Amniotic epithelial cell (primary cell): Measurements from ENCODE around the gene STMP1.
A peak's percentile ranks its signal among the peaks of the same experiment; 100 is the strongest.

Source experiments
- DNase-seq: peaks from one replicate; pipeline ENCODE4 v3.0.0-alpha.2; 2010; ENCODE audit warnings: low read depth

The STMP1 gene

DNA sequence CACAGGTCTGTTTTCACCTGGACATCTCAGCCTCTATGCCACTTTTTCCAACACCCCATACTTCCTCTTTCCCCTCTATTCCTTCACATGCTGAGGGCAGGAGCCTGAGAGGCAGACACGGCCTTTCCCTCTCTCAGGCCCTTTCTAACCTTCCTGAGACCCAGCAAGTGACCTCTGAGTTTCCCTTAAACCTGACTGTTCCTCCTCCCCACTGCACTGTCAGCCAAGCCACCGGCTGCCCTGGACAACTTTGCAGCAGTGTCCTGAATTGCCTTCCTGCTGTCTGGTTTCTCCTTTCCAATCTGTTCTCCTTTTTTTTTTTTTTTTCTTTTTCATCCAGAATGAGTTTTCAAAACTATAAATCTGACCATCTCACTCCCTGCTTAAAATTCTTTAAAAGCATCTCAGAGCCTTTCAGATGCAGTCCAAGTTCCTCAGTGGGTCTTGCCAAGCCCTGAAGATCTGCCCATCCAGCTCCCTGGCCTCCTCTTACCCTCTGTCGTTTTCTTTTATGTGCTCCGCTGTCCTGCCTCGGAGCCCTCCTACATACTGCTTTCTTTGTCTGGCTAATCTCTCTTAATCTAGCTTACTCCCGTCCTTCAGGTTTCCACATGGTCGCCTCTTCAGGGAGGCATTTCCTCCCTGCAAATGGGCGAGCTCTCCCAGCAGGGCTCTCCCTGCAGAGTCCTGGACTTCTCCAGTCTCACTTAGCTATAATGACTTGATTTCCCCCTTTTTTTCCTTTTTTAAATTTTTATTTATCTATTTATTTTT lies 35.1 kb downstream of the STMP1 start:
- DNase-seq = no peak

DNA sequence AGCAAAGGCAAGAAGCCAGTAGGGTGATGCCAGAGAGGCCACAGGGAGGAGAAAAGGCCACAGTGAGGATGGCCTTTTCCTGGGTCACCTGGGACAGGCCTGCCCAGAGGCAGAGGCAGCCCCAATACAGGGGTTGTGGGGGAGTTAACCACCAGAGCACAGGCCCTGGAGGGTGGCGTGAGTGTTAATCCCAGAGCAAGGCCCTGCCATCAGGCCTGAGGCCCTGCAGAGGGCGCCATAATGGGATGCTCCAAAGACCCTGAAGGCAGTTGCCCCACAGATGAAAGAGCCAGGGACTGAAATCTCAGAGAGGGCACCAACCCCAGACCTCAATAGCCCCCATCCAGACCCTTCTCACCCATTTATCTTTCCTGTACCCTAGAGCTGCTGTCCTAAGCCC lies 41.8 kb downstream of the STMP1 start:
- no peak for DNase-seq

DNA sequence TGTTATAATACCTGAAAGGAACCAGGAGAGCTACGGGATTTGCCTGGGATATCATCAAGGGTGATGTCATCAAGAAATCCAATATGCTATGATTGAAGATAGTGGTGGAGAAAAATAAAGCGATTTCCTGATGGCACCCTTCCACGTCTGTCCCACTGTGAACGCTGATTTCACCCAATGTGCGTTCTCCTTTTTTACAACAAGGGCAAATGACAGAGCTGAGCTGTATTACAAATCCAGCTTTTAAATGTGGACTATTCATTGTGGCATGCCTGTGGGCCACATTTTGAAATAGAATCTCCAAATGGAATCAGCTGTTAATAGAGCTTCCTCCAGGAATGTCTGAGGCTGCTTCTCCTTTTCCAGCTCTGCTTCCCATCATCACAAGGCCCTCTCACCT lies 42.4 kb downstream of the STMP1 start:
- DNase-seq = no peak

DNA sequence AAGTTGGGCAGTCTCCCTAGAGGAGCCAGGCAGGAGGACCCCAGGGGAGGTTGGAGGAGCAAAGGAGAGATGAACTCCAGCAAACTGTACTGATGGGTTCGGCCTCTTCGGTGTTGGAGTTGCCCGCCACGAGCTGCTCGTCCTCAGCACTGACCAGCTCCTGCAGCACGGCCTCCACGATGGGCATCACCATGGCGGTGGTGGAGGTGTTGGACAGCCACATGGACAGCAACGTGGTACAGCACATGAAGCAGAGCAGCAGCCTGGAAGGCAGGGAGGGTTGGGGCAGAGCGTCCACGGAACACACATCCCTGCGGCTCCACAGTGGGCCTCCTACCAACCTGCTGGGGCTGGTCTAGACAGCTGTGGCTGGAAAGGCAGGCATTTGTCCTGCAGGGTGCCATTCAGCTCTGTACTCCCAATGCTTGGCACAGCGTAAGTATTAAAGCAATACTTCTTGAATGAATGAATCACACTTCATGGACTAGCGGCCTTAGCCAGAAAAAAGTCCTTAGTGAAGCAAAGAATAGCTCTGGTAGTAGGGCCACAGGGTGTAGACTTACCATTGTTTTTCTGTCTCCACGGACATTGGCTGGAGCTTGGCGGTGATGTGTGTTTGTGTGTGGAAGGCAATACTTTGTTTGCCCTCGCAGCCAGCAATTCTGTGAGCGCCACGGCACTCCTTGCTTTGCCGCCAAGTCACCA lies 43.9 kb downstream of the STMP1 start:
- DNase-seq = no peak

DNA sequence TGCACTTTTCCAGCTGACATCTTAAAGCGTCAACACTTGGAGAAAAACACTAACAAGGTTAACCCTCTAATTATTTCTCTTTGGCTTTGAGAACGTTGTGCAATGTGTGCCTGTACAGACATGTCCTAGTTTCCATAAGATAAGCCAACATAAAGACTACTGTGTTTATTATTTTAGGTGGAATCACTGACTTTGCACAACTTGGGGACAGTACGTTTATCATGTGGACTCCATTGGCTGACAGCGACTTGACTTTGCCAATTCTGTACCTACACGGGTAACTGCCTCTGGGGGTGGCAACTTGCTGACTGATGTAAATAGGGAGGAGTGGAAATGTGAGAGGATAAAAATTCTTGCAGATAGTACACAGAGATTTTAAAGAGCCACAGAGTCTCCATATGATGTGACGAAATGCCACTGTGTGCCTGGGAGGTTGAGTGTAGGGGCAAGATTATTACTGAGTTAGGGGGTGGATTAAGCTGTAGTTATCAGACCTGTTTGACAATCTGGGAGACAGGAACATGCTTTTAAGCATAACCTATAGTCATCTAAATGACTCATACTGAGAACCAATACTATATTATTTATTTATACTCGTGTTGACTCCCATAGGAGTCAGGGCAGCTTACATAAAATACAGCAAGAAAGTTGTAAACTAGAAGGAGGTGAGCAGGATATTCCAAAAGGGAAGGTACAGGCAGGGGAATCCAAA lies 44.7 kb downstream of the STMP1 start:
- DNase-seq = no peak

DNA sequence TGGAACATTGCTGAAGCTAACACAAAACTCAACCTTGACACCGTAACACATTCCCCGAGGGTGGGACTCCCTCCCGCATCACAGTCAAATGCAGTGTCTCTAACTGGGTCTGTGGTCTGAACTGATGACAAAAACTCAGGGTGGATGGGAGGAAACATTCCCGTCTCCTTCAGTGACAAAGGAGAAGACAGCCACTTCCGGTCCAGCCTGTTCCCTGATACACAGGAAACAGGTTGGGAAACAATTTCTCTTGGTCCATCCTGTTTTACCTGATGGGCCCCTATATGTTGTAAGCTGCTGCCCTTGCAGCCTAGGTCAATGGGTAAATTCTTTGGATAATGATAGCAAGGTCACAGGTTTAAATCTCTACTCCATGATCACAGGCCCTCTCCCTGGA lies 45.3 kb downstream of the STMP1 start:
- DNase-seq = no peak

DNA sequence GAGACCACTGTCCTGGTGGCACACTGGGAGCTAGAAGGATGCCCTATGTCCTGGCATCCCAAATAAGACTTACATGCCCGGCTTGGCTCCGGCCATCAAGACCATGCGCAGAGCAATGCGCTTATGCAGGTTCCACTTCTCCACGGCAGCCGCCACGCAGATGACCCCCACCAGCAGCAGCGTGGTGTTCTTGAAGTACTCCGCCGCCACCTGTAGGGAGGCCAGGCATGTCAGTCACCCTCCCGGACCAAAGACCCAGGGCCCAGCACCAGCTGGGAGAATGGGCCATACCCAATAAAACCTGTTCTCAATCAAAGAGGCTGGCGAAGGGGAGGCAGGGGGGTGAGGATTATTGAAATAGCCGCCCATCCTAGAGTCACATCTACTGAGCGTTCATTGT lies 45.7 kb downstream of the STMP1 start:
- DNase-seq = no peak

DNA sequence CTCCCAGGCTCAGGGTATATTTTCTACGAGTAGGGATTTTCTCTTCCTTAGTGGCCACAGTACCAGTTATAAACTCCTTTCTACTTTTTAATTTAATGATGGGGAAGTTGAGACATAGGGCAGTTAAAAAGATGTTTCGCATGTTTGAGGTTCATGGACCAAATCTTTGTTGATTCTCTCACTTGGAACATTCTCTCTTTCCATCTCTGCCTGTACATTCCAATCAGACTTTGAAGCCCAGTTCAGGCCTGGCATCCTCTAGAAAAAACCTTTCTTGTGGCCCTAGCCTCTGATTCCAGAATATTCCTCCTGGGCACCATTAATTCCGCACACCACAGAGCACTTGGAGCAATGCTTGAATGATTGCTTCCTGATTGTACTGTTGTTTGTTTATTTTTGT lies 47.2 kb downstream of the STMP1 start:
- DNase-seq = no peak

DNA sequence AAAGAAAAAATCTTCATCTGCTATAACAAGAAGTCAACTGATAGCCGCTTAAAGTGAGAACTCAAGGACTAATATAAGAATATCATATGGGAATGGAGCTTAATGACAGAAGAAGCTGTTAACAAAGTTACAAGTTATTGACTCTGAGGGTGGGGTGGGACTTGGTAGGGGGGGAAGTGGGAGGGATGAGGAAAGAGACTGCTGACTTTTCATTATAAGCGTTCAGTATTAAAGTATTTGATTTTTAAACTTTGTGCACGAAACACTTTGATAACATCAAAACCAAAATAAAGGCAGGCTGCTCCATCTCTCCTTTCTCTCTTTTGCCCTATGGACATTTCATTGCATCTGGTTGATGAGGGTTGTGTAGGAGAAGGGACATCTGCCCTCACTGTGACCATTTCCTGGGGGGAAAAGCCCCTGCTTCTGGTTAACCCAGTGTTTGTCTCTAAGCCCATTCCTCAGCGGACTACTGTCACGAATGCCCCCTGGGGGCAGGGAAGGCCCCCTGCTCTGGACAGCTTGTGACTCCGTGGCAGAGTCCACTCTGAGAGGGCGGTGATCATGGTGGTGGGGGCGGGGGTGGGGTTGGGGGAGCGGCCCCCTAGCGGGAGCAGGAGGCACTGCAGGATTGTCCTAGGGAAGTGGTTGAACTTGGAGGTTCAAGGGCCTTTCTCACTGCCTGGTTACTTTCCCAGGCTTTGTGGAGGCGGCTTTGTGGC lies 48.3 kb downstream of the STMP1 start:
- DNase-seq = no peak

DNA sequence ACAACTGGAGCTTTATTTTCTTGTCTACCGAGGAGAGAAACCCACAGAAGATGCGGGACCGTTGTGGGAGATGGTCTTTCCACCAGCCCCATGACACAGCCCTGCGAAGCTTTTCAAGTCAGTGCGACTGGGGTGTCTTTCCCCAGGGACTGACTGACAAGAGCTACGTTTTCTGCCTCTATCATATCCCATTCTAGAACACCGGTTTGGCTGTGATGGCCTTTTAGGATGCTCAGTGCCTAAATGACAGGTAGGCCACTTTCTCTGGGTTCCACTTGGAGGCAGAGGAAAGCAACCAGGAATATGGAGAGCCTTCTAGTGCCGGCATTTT lies 48.8 kb downstream of the STMP1 start:
- DNase-seq = no peak

DNA sequence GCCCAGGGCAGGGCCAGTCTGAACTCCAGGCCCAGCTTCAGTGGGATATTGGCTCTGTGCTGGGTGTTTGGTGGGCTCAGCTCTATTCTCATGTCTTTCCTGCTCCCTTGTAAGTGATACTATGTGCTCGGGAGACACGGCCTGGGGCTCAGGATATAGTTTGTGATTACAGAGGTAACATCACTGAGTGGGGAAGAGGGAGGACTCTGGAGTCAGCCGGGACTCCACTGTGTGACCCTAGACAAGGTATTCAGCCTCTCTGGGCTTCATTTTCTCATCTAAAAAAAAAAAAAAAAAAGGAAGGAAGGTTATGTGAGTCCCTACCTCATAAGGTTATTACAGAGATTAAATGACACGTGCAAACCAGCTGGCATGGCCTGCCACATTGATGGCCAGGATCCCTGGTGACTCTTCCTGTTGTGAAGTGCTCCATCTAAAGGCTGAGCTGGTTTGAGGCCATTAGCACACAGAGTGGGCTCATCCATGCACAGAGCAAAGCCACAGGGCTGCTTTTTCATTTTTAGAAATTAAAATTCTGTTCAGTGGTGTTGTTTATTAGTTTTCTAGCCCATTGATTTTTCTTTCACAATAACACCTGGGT lies 50.0 kb downstream of the STMP1 start:
- no peak for DNase-seq

DNA sequence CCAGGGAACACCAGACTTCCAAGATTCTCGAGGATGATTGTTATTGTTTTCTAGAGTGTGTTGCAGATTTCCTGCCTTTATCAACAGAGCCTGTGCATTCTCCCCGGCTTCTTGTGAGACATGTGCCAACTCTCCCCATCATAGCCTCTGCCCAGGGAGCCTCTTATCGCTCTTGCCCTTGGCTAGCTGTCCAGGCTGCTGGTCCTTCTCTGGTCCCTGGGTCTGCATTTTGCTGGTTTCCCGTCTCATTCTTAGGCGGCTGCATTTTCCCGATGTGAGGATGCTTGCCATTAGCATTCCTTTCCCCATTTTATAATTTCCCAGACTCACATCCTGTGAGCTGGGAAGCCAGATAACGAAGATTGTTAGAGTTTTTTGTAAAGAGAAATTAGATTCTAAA lies 50.5 kb downstream of the STMP1 start:
- DNase-seq = no peak

DNA sequence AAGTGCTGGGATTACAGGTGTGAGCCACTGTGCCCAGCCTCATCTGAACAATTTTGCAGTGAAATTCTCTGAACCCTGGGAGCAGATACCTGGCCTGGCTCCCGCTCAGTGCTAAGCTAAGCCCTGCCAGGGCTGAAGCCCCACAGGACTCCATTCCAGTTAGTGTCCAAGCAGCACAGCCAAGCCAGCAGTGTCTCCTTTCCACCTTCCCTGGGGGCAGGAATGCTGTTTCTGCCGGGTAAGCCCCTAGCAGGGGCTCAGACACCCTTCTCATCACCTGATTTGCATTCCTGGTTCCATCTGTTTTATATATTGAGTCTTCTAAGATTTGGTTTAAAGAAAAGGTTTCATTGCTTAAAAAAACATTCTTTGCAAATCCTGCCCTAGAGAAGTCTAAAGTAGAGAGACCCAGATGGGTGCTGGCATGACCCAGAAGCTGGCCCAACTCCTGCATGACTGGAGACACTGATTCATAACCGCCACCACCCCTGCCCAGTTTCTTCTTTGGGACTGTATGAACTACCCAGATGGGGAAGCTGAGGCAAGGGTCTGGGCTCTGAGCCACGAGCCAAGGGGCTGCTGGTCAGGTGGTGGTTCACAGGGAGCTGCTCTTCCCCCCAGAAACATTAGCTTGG lies 51.6 kb downstream of the STMP1 start:
- DNase-seq = no peak

DNA sequence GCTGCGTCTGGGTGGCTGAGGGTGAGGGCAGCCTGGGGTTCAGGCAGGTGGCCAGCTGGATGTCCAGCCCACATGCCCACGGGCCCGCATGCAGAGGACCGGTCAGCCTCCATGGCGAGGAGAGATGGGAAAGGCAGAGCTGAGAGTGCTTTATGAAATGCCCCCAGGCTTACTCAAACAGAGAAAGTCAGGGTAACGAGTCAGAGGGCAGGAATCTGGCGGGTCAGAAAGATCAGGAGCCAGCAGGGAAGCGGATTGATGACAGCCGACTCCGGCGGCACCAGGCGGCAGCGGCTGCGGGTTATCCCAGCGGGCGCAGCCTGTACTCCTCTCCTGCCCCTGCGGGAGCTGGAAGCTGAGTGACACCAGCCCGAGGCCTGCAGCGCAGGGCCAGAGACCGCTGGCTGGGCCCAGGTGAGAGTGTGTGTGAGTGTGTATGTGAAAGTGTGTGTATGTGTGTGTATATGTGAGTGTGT lies 52.3 kb downstream of the STMP1 start:
- DNase-seq = peak; percentile 78

DNA sequence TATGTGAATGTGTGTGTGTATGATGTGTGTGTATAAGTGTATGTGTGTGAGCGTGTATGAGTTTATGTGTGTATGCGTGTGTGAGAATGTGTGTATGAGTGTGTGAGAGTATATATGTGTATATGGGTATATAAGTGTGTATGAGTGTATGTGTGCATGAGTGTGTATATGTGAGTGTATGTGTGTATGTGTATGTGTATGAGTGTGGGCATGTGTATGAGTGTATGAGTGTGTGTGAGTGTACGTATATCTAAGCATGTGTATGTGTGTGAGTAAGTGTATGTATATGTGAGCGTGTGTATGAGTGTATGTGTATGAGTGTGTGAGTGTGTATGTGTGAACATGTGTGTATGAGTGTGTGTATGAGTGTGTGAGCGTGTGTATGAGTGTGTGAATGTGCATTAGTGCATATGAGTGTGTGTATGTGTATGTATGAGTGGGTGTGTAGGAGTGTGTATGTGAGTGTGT lies 52.8 kb downstream of the STMP1 start:
- no peak for DNase-seq

DNA sequence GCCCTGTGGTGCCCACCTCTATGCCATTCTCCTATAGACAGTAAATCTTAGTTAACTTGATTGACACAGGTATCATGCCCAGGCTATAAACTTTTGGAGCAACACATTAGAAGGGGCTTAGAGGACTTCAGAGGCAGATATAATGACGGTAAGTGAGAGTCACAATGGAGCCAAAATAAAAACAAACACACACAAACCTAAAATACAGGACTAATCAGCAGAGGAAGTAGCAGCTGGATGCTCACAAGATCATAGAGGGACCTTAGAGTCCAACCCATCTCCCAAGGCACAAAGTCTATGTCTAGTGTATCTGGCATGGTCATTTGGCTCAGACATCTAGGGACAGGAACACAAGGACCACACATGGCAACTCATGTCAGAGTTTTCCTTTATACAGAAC lies 53.4 kb downstream of the STMP1 start:
- no peak for DNase-seq

DNA sequence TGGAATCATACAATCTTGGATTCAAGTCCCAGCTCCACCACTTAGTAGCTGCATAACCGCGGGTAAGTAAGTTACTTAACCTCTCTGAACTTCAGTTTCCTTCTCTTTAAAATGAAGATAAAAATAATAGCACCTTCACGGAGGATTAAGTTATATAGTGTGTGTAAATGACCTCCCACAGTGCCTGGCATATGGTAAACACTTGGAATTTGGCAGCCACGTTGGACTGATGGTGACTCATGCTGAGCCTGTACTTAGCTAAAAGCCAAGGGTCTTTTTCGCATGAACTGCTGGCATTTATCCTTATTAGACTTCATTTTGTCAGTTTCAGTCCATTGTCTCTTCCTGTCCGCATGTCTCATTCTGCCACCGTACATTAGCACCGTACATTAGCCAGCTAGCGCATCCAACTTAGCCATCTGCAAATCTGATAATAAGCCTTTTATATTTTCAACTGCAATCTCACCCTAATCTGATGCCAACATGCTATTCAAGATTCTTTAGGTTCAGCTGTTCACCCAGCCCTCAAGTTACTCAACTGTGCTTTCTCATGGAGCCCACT lies 54.4 kb downstream of the STMP1 start:
- peak; percentile 64 for DNase-seq

DNA sequence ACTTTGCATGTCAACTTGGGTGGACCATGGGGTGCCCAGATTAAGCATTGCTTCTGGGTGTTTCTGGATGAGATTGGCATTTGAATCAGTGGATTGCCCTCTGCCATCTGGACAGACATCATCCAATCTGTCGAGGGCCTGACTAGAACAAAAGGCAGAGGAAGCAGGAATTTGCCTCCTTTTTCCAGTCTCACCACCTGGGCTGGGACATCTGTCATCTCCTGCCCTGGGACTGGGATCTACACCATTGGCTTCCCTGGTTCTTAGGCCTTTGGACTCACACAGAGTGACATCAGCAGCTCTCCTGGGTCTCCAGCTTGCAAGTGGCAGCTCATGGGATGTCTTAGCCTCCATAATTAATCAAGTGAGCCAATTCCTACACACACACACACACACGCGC lies 55.4 kb downstream of the STMP1 start:
- no peak for DNase-seq

DNA sequence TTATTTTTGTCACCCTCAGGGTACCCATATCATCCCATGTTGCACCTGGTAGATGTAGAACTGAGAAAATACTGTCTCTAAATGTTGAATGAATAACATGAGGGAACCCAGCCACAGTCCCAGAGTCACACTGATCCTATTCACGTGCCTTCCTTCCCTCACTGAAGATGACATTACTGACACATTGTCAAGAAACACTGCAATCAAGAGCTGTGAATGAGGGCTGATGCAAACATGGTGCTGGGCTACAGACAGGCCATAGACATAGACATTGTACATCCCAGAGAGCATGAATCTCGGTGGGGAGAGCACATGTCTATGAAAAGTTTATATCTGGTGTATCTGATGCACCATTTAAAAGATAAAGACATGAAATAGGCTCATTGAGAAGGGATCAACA lies 55.9 kb downstream of the STMP1 start:
- DNase-seq = no peak

DNA sequence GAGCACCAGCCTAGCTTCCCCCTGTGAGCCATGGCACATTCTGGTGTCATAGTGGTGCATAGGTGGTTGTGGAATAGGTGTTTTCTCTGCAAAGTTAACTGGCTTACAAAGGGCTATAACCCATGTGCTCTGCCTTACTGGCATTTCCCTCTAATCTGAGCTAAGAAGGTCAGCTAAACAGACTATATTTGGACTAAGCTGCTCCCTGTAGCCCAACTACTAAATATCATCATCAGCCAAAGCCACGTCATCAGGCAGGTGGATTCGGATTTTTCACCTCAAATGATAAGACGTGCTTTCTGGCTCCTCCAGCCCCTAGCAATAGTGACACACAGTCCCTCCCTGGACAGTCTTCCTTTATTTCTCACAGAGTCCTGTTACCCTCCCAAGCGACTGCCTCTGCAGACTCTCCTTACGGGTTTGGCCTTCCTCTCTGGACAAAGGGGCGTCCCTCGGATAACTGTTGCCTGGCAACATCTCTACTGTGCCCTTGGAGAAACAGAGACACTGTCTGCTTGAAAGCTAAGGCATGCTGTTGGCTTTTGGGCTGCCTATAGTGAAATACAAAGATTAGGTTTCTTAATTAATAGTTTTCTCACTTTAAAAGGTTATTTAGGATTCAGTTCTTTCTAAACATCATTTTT lies 56.6 kb downstream of the STMP1 start:
- DNase-seq = no peak

DNA sequence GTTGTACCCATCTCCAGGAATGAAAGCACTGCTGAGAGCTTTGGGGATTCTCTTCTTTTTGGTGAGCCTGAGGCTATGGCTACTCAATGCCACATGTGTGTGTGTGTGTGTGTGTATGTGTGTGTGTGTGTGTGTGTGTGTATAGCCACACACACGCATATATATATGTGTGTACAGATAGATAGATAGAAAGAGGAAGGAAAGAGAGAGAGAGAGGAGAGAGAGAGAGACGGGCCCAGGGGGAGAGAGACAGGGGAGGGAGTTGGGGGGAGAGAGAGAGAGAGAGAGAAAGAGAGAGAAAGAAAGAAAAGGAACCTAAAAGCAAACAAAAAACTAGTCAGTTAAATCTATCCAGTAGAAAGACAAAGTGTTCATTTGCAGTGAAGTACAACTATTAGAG lies 57.4 kb downstream of the STMP1 start:
- DNase-seq = no peak
